Stomach (tissue), 4 donors: Measurements from ENCODE around the gene TYW5.

Experiments
- CTCF ChIP-seq, 7 experiments: fragments of 450-650 bp in 4 of 7; fragments of 200-600 bp in 3 of 7; sonication (generic) in 3 of 7; IDR thresholded peaks; one replicate each; pipeline ENCODE4 v1.5.1; 2016 to 2019; ENCODE audit warnings: antibody characterized with exemption in 7 of 7, control low read depth in 2 of 7, mild to moderate bottlenecking in 1 of 7
- POLR2A ChIP-seq, 4 donors: fragments of 450-650 bp; IDR thresholded peaks; one replicate each; pipeline ENCODE4 v1.6.1; 2016; ENCODE audit warnings: antibody characterized with exemption in 4 of 4, control low read depth in 2 of 4, mild to moderate bottlenecking in 1 of 4, moderate library complexity in 1 of 4
- POLR2AphosphoS5 ChIP-seq, 3 donors: sonication (generic); formaldehyde crosslinking; IDR thresholded peaks; one replicate each; pipeline ENCODE4 v1.6.1; 2016; ENCODE audit warnings: antibody characterized with exemption in 3 of 3

DNA sequence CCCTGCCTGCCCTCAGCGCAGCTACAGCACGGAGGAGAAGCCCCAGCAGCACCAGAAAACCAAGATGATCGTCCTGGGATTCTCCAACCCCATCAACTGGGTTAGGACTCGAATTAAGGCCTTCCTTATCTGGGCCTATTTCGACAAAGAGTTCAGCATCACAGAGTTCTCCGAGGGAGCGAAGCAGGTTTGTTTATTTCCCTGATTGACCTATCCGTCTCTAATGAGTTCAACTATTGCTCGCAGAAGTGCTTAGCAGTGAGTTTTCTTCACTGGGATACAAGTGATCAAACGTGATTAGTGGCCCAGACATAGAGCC lies 730 bp upstream of the TYW5 start:
- TF ChIP-seq CTCF (IDR thresholded peaks at IDR 0.05) (no peak), POLR2A (IDR thresholded peaks at IDR 0.05) (no peak), POLR2AphosphoS5 (IDR thresholded peaks at IDR 0.05) (no peak)
